Thyroid gland (tissue), 4 donors: ENCODE results near the gene SLC25A30.

Source experiments
- CTCF ChIP-seq, 6 experiments: fragments of 200-600 bp in 3 of 6; fragments of 450-650 bp in 3 of 6; sonication (generic) in 3 of 6; IDR thresholded peaks; one replicate each; pipeline ENCODE4 v1.5.1; 2016 to 2019; ENCODE audit warnings: antibody characterized with exemption in 6 of 6, mild to moderate bottlenecking in 2 of 6, inconsistent platforms in 1 of 6, moderate library complexity in 1 of 6
- POLR2A ChIP-seq, 2 donors: fragments of 450-650 bp; IDR thresholded peaks; one replicate each; pipeline ENCODE4 v1.6.1; 2017; ENCODE audit warnings: antibody characterized with exemption in 2 of 2, mild to moderate bottlenecking in 2 of 2, moderate library complexity in 1 of 2

GRCh38 chr13:45385907-45386553 lies 32.1 kb downstream of the SLC25A30 start:
- TF ChIP-seq CTCF (IDR thresholded peaks at IDR 0.05), result no peak
- no peak for TF ChIP-seq POLR2A (IDR thresholded peaks at IDR 0.05)
